HG03039 (cell line): ENCODE results near the gene SLC2A6.

Experiments used
- ATAC-seq: cut with Tn5 transposase; IDR thresholded peaks from one replicate; pipeline ENCODE4 v1.9.1; 2021; ENCODE audit warnings: mild to moderate bottlenecking, moderate library complexity; ENCODE audit not compliant: unreplicated experiment

Gene SLC2A6

GRCh38 chr9:133496861-133497842 lies 18.3 kb upstream of the SLC2A6 start:
- ATAC-seq, result no peak

GRCh38 chr9:133495327-133496293 lies 16.7 kb upstream of the SLC2A6 start:
- ATAC-seq, result no peak

GRCh38 chr9:133494636-133495326 lies 15.9 kb upstream of the SLC2A6 start:
- no peak for ATAC-seq

- ATAC-seq, result no peak
Measured at GRCh38 chr9:133493845-133494540, 15.1 kb upstream of the SLC2A6 start.

GRCh38 chr9:133493428-133493827 lies 14.5 kb upstream of the SLC2A6 start:
- ATAC-seq, result no peak

- no peak for ATAC-seq
Measured at GRCh38 chr9:133492061-133493021, 13.4 kb upstream of the SLC2A6 start.

GRCh38 chr9:133491656-133491925 lies 12.7 kb upstream of the SLC2A6 start:
- no peak for ATAC-seq

- ATAC-seq, result no peak
Measured at GRCh38 chr9:133490865-133491655, 12.2 kb upstream of the SLC2A6 start.

- no peak for ATAC-seq
Measured at GRCh38 chr9:133490201-133490681, 11.3 kb upstream of the SLC2A6 start.

GRCh38 chr9:133489253-133490190 lies 10.6 kb upstream of the SLC2A6 start:
- no peak for ATAC-seq

- ATAC-seq, result no peak
Measured at GRCh38 chr9:133488686-133489252, 9.9 kb upstream of the SLC2A6 start.

GRCh38 chr9:133487331-133487725 lies 8.4 kb upstream of the SLC2A6 start:
- no peak for ATAC-seq

- ATAC-seq, result no peak
Measured at GRCh38 chr9:133485531-133486260, 6.8 kb upstream of the SLC2A6 start.

- no peak for ATAC-seq
Measured at GRCh38 chr9:133484671-133485437, 6.0 kb upstream of the SLC2A6 start.

- no peak for ATAC-seq
Measured at GRCh38 chr9:133483611-133484010, 4.7 kb upstream of the SLC2A6 start.
